ENCODE data around the gene CCDC73. TPM values are rescaled to one million over a fixed set of nuclear protein-coding genes. Genes with fewer than 3 reads are reported as not detected.

The CCDC73 gene
- total RNA-seq, 1 donor from 2014 or later, result not detected

GRCh38 chr11:32583459-32584271 lies 210.8 kb downstream of the CCDC73 start, which contains the start of gene EIF3M:
Gene EIF3M (plus strand): TSS chr11:32583831. CDS start chr11:32583888, 57 bp downstream.
- Mint-ChIP-seq H3K9me3 (ENCODE audit: unreplicated experiment) (no peaks in the 10 kb centered on the region), H3K4me3 (ENCODE audit: unreplicated experiment) (peak within 1 kb of the TSS; percentile 96), H3K4me1 (ENCODE audit: low read depth, unreplicated experiment) (peaks cover 12% of the 10 kb centered on the region), H3K36me3 (ENCODE audit: low read depth, unreplicated experiment) (peaks cover 3% of the 10 kb centered on the region), H3K27ac (ENCODE audit: unreplicated experiment) (peak within 1 kb of the TSS; percentile 96), H3K27me3 (ENCODE audit: low read depth, unreplicated experiment) (no peaks in the 10 kb centered on the region)
- no peaks in the 10 kb centered on the region for H3K9me3 ChIP-seq (ENCODE audit: insufficient read depth, low read depth, low read length)
- DNase-seq (ENCODE audit: low read depth), result peak; percentile 92
- no peak for TF ChIP-seq EZH2 (IDR thresholded peaks at IDR 0.05; ENCODE audit: insufficient read depth, low read length)
- no peak for TF ChIP-seq CTCF (IDR thresholded peaks at IDR 0.05; ENCODE audit: insufficient read depth, low read depth, low read length)
- FAIRE-seq, result no peak
- H3K4me3 ChIP-seq (ENCODE audit: insufficient read depth, low read depth, low read length), result peak within 1 kb of the TSS; percentile 79
- H3K4me1 ChIP-seq (ENCODE audit: insufficient read depth, low read length), result peaks cover 11% of the 10 kb centered on the region
- H3K27me3 ChIP-seq (ENCODE audit: insufficient read depth, low read length), result no peaks in the 10 kb centered on the region
- peak within 1 kb of the TSS; percentile 95 for H3K9ac ChIP-seq (ENCODE audit: low read length)
- H2AFZ ChIP-seq (ENCODE audit: low read depth, low read length), result peak within 1 kb of the TSS; percentile 94
- peaks cover 2% of the 10 kb centered on the region for H3K36me3 ChIP-seq (ENCODE audit: insufficient read depth, low read length)
- H3K79me2 ChIP-seq (ENCODE audit: insufficient read depth, low read length), result peaks cover 51% of the 10 kb centered on the region
- peaks cover 34% of the 10 kb centered on the region for H4K20me1 ChIP-seq (ENCODE audit: insufficient read depth, low read length)
- peak within 1 kb of the TSS; percentile 85 for H3K4me2 ChIP-seq (ENCODE audit: low read length)
- peak within 1 kb of the TSS; percentile 83 for H3K27ac ChIP-seq (ENCODE audit: low read depth, low read length)

GRCh38 chr11:32581556-32581955 lies 212.9 kb downstream of the CCDC73 start:
- H3K9me3 ChIP-seq (ENCODE audit: insufficient read depth, low read depth, low read length), result no peaks in the 10 kb centered on the region
- FAIRE-seq, result no peak
- Mint-ChIP-seq H3K36me3 (ENCODE audit: low read depth, unreplicated experiment) (no peaks in the 10 kb centered on the region), H3K27me3 (ENCODE audit: low read depth, unreplicated experiment) (no peaks in the 10 kb centered on the region), H3K9me3 (ENCODE audit: unreplicated experiment) (no peaks in the 10 kb centered on the region), H3K4me3 (ENCODE audit: unreplicated experiment) (no peak overlapping the region), H3K4me1 (ENCODE audit: low read depth, unreplicated experiment) (peaks cover 7% of the 10 kb centered on the region), H3K27ac (ENCODE audit: unreplicated experiment) (no peak overlapping the region)
- peaks cover 20% of the 10 kb centered on the region for H4K20me1 ChIP-seq (ENCODE audit: insufficient read depth, low read length)
- H3K9ac ChIP-seq (ENCODE audit: low read length), result no peak overlapping the region
- TF ChIP-seq EZH2 (IDR thresholded peaks at IDR 0.05; ENCODE audit: insufficient read depth, low read length), result no peak
- no peak for TF ChIP-seq CTCF (IDR thresholded peaks at IDR 0.05; ENCODE audit: insufficient read depth, low read depth, low read length)
- H3K4me1 ChIP-seq (ENCODE audit: insufficient read depth, low read length), result peaks cover 11% of the 10 kb centered on the region
- H3K27ac ChIP-seq (ENCODE audit: low read depth, low read length), result no peak overlapping the region
- H3K36me3 ChIP-seq (ENCODE audit: insufficient read depth, low read length), result no peaks in the 10 kb centered on the region
- H3K4me3 ChIP-seq (ENCODE audit: insufficient read depth, low read depth, low read length), result no peak overlapping the region
- no peaks in the 10 kb centered on the region for H3K27me3 ChIP-seq (ENCODE audit: insufficient read depth, low read length)
- H2AFZ ChIP-seq (ENCODE audit: low read depth, low read length), result no peak overlapping the region
- H3K4me2 ChIP-seq (ENCODE audit: low read length), result no peak overlapping the region
- no peak for DNase-seq (ENCODE audit: low read depth)
- H3K79me2 ChIP-seq (ENCODE audit: insufficient read depth, low read length), result peaks cover 31% of the 10 kb centered on the region

GRCh38 chr11:32580967-32581366 lies 213.5 kb downstream of the CCDC73 start:
- Histone ChIP-seq H3K4me3 (ENCODE audit: insufficient read depth, low read depth, low read length) (no peak overlapping the region), H3K27ac (ENCODE audit: low read depth, low read length) (no peak overlapping the region), H4K20me1 (ENCODE audit: insufficient read depth, low read length) (peaks cover 14% of the 10 kb centered on the region), H3K36me3 (ENCODE audit: insufficient read depth, low read length) (no peaks in the 10 kb centered on the region), H3K4me1 (ENCODE audit: insufficient read depth, low read length) (peaks cover 11% of the 10 kb centered on the region), H2AFZ (ENCODE audit: low read depth, low read length) (no peak overlapping the region), H3K79me2 (ENCODE audit: insufficient read depth, low read length) (peaks cover 25% of the 10 kb centered on the region), H3K9me3 (ENCODE audit: insufficient read depth, low read depth, low read length) (no peaks in the 10 kb centered on the region), H3K4me2 (ENCODE audit: low read length) (no peak overlapping the region), H3K9ac (ENCODE audit: low read length) (no peak overlapping the region), H3K27me3 (ENCODE audit: insufficient read depth, low read length) (no peaks in the 10 kb centered on the region)
- FAIRE-seq (no peak), DNase-seq (ENCODE audit: low read depth) (no peak)
- no peak overlapping the region for H3K27ac Mint-ChIP-seq (ENCODE audit: unreplicated experiment)
- H3K9me3 Mint-ChIP-seq (ENCODE audit: unreplicated experiment), result no peaks in the 10 kb centered on the region
- no peaks in the 10 kb centered on the region for H3K36me3 Mint-ChIP-seq (ENCODE audit: low read depth, unreplicated experiment)
- no peaks in the 10 kb centered on the region for H3K27me3 Mint-ChIP-seq (ENCODE audit: low read depth, unreplicated experiment)
- peaks cover 5% of the 10 kb centered on the region for H3K4me1 Mint-ChIP-seq (ENCODE audit: low read depth, unreplicated experiment)
- no peak for TF ChIP-seq EZH2 (IDR thresholded peaks at IDR 0.05; ENCODE audit: insufficient read depth, low read length)
- TF ChIP-seq CTCF (IDR thresholded peaks at IDR 0.05; ENCODE audit: insufficient read depth, low read depth, low read length), result no peak
- H3K4me3 Mint-ChIP-seq (ENCODE audit: unreplicated experiment), result no peak overlapping the region
